Activated naive CD4-positive, alpha-beta T cell treated with anti-CD3 and anti-CD28 coated beads for 36 hours (primary cell): ENCODE results near the gene GIPC2. TPM values are rescaled to one million over a fixed set of nuclear protein-coding genes. Genes with fewer than 3 reads are reported as not detected.

ENCODE experiments used
- CTCF ChIA-PET: fragments of 350-600 bp; sonication (Branson Sonifier 250); formaldehyde crosslinking; loops from one replicate; lab custom pipeline; 2021; ENCODE audit warnings: antibody characterized with exemption; lab: Charles Lee
- DNase-seq: peaks from one replicate; pipeline ENCODE4 v3.0.0-alpha.2; 2020
- H3K27ac Mint-ChIP-seq: one replicate; pipeline ENCODE4 v1.8.0; 2021; ENCODE audit warnings: mild to moderate bottlenecking, mixed read lengths
- H3K27me3 Mint-ChIP-seq: one replicate; pipeline ENCODE4 v1.8.0; 2021; ENCODE audit warnings: low read depth, mixed read lengths
- H3K36me3 Mint-ChIP-seq: one replicate; pipeline ENCODE4 v1.8.0; 2021; ENCODE audit warnings: low read depth, mixed read lengths
- H3K4me1 Mint-ChIP-seq: one replicate; pipeline ENCODE4 v1.8.0; 2021; ENCODE audit warnings: low read depth, mixed read lengths
- H3K4me3 Mint-ChIP-seq: one replicate; pipeline ENCODE4 v1.8.0; 2021; ENCODE audit warnings: mild to moderate bottlenecking, moderate library complexity, mixed read lengths
- H3K9me3 Mint-ChIP-seq: one replicate; pipeline ENCODE4 v1.8.0; 2021; ENCODE audit warnings: mixed read lengths
- intact Hi-C: fragments of 100-400 bp; cut with micrococcal nuclease; formaldehyde crosslinking; loops from one replicate; pipeline ENCODE4 v1.15.1; 2023
- total RNA-seq, 2 experiments: library from RNA; stranded (reverse); gene quantifications; one replicate each; pipeline ENCODE4 v1.2.3, GENCODE V29; 2021

Gene GIPC2
- total RNA-seq, 2 experiments from 2014 or later, result 0.10 to 0.31 TPM

- Mint-ChIP-seq H3K4me3 (no peak overlapping the region), H3K36me3 (no peaks in the 10 kb centered on the region), H3K4me1 (peaks cover 21% of the 10 kb centered on the region), H3K27me3 (no peaks in the 10 kb centered on the region), H3K9me3 (no peaks in the 10 kb centered on the region), H3K27ac (no peak overlapping the region)
- intact Hi-C loops, result loop anchor here (10.0 kb wide), 1 partner anchor 193 kb away; no protein-coding TSS in a partner anchor
- DNase-seq, result no peak
- CTCF ChIA-PET, result interaction anchor here (0.6 to 8.3 kb wide), 3 partner anchors 11 to 608 kb away, joined by 3 to 60 read pairs (median 5); no protein-coding TSS in a partner anchor
Measured at GRCh38 chr1:78141531-78142231, 95.9 kb downstream of the GIPC2 start.

- no peaks in the 10 kb centered on the region for H3K9me3 Mint-ChIP-seq
- peaks cover 21% of the 10 kb centered on the region for H3K4me1 Mint-ChIP-seq
- DNase-seq, result no peak
- H3K27ac Mint-ChIP-seq, result no peak overlapping the region
- H3K36me3 Mint-ChIP-seq, result no peaks in the 10 kb centered on the region
- H3K27me3 Mint-ChIP-seq, result no peaks in the 10 kb centered on the region
- no peak overlapping the region for H3K4me3 Mint-ChIP-seq
- CTCF ChIA-PET, result interaction anchor here (0.5 to 8.3 kb wide), 10 partner anchors 12 to 536 kb away, joined by 3 to 60 read pairs (median 4); no protein-coding TSS in a partner anchor
- intact Hi-C loops, result loop anchor here (10.0 kb wide), 1 partner anchor 192 kb away; no protein-coding TSS in a partner anchor
Measured at GRCh38 chr1:78142736-78143135, 97.0 kb downstream of the GIPC2 start.

- DNase-seq, result no peak
- no peaks in the 10 kb centered on the region for H3K9me3 Mint-ChIP-seq
- peaks cover 21% of the 10 kb centered on the region for H3K4me1 Mint-ChIP-seq
- CTCF ChIA-PET, result interaction anchor here (0.9 to 8.3 kb wide), 7 partner anchors 13 to 535 kb away, joined by 3 to 60 read pairs (median 4); no protein-coding TSS in a partner anchor
- H3K36me3 Mint-ChIP-seq, result no peaks in the 10 kb centered on the region
- intact Hi-C loops, result loop anchor here (10.0 kb wide), 1 partner anchor 192 kb away; no protein-coding TSS in a partner anchor
- peak overlapping the region; percentile 62 for H3K4me3 Mint-ChIP-seq
- H3K27me3 Mint-ChIP-seq, result no peaks in the 10 kb centered on the region
- peak overlapping the region; percentile 14 for H3K27ac Mint-ChIP-seq
Measured at GRCh38 chr1:78143152-78143551, 97.4 kb downstream of the GIPC2 start.

GRCh38 chr1:78143673-78144072 lies 97.9 kb downstream of the GIPC2 start:
- peaks cover 21% of the 10 kb centered on the region for H3K4me1 Mint-ChIP-seq
- CTCF ChIA-PET, result interaction anchor here (0.9 to 8.3 kb wide), 7 partner anchors 13 to 535 kb away, joined by 3 to 60 read pairs (median 4); no protein-coding TSS in a partner anchor
- H3K9me3 Mint-ChIP-seq, result no peaks in the 10 kb centered on the region
- peaks cover 2% of the 10 kb centered on the region for H3K27me3 Mint-ChIP-seq
- intact Hi-C loops, result loop anchor here (10.0 kb wide), 1 partner anchor 191 kb away; no protein-coding TSS in a partner anchor
- DNase-seq, result no peak
- H3K27ac Mint-ChIP-seq, result no peak overlapping the region
- no peak overlapping the region for H3K4me3 Mint-ChIP-seq
- H3K36me3 Mint-ChIP-seq, result no peaks in the 10 kb centered on the region

GRCh38 chr1:78145105-78145580 lies 99.4 kb downstream of the GIPC2 start:
- no peak overlapping the region for H3K27ac Mint-ChIP-seq
- peak; percentile 60 for DNase-seq
- CTCF ChIA-PET, result interaction anchor here (0.5 to 8.3 kb wide), 17 partner anchors 9 to 529 kb away, joined by 3 to 60 read pairs (median 3); no protein-coding TSS in a partner anchor
- no peaks in the 10 kb centered on the region for H3K9me3 Mint-ChIP-seq
- no peaks in the 10 kb centered on the region for H3K36me3 Mint-ChIP-seq
- H3K4me1 Mint-ChIP-seq, result peaks cover 21% of the 10 kb centered on the region
- intact Hi-C loops, result loop anchor here (1.0 to 10.0 kb wide), 3 partner anchors 190 to 531 kb away; no protein-coding TSS in a partner anchor
- no peak overlapping the region for H3K4me3 Mint-ChIP-seq
- H3K27me3 Mint-ChIP-seq, result peaks cover 3% of the 10 kb centered on the region

- Mint-ChIP-seq H3K4me1 (peaks cover 21% of the 10 kb centered on the region), H3K36me3 (no peaks in the 10 kb centered on the region), H3K27ac (no peak overlapping the region), H3K9me3 (no peaks in the 10 kb centered on the region), H3K27me3 (peaks cover 3% of the 10 kb centered on the region), H3K4me3 (no peak overlapping the region)
- intact Hi-C loops, result loop anchor here (10.0 kb wide), 1 partner anchor 189 kb away; no protein-coding TSS in a partner anchor
- CTCF ChIA-PET, result interaction anchor here (0.6 to 8.3 kb wide), 9 partner anchors 9 to 528 kb away, joined by 3 to 60 read pairs (median 4); no protein-coding TSS in a partner anchor
- DNase-seq, result no peak
Measured at GRCh38 chr1:78146205-78146771, 100.5 kb downstream of the GIPC2 start.

GRCh38 chr1:78147031-78147430 lies 101.3 kb downstream of the GIPC2 start:
- Mint-ChIP-seq H3K27me3 (peaks cover 3% of the 10 kb centered on the region), H3K4me3 (no peak overlapping the region), H3K27ac (no peak overlapping the region), H3K36me3 (no peaks in the 10 kb centered on the region), H3K4me1 (peaks cover 13% of the 10 kb centered on the region), H3K9me3 (no peaks in the 10 kb centered on the region)
- CTCF ChIA-PET, result interaction anchor here (4.2 to 8.3 kb wide), 2 partner anchors 17 to 461 kb away, joined by 28 to 60 read pairs; no protein-coding TSS in a partner anchor
- intact Hi-C loops, result loop anchor here (10.0 kb wide), 1 partner anchor 188 kb away; no protein-coding TSS in a partner anchor
- DNase-seq, result no peak

- Mint-ChIP-seq H3K4me3 (no peak overlapping the region), H3K36me3 (no peaks in the 10 kb centered on the region), H3K9me3 (no peaks in the 10 kb centered on the region), H3K4me1 (no peaks in the 10 kb centered on the region), H3K27me3 (peaks cover 3% of the 10 kb centered on the region), H3K27ac (no peak overlapping the region)
- intact Hi-C loops, result no loop called here
- CTCF ChIA-PET, result interaction anchor here (0.6 to 1.7 kb wide), 3 partner anchors 16 to 233 kb away, joined by 3 to 4 read pairs (median 3); no protein-coding TSS in a partner anchor
- DNase-seq, result no peak
Measured at GRCh38 chr1:78153092-78153736, 107.4 kb downstream of the GIPC2 start.

GRCh38 chr1:78155121-78155520 lies 109.4 kb downstream of the GIPC2 start:
- CTCF ChIA-PET, result interaction anchor here (0.5 to 2.2 kb wide), 2 partner anchors 10 to 240 kb away, joined by 3 to 8 read pairs; no protein-coding TSS in a partner anchor
- Mint-ChIP-seq H3K4me3 (no peak overlapping the region), H3K36me3 (no peaks in the 10 kb centered on the region), H3K27me3 (no peaks in the 10 kb centered on the region), H3K27ac (no peak overlapping the region), H3K9me3 (no peaks in the 10 kb centered on the region), H3K4me1 (no peaks in the 10 kb centered on the region)
- DNase-seq, result no peak
- intact Hi-C loops, result no loop called here

- H3K36me3 Mint-ChIP-seq, result no peaks in the 10 kb centered on the region
- H3K4me3 Mint-ChIP-seq, result no peak overlapping the region
- no peaks in the 10 kb centered on the region for H3K9me3 Mint-ChIP-seq
- intact Hi-C loops, result no loop called here
- H3K4me1 Mint-ChIP-seq, result no peaks in the 10 kb centered on the region
- DNase-seq, result no peak
- CTCF ChIA-PET, result interaction anchor here (0.6 to 2.2 kb wide), 2 partner anchors 12 to 336 kb away, joined by 3 to 8 read pairs; no protein-coding TSS in a partner anchor
- H3K27me3 Mint-ChIP-seq, result no peaks in the 10 kb centered on the region
- no peak overlapping the region for H3K27ac Mint-ChIP-seq
Measured at GRCh38 chr1:78156805-78157521, 111.2 kb downstream of the GIPC2 start.

GRCh38 chr1:78165816-78166215 lies 120.0 kb downstream of the GIPC2 start:
- CTCF ChIA-PET, result interaction anchor here (1.4 kb wide), 1 partner anchor 34 kb away, joined by 3 read pairs; no protein-coding TSS in a partner anchor
- no peaks in the 10 kb centered on the region for H3K36me3 Mint-ChIP-seq
- peaks cover 4% of the 10 kb centered on the region for H3K27me3 Mint-ChIP-seq
- intact Hi-C loops, result no loop called here
- no peaks in the 10 kb centered on the region for H3K4me1 Mint-ChIP-seq
- no peak overlapping the region for H3K27ac Mint-ChIP-seq
- H3K4me3 Mint-ChIP-seq, result no peak overlapping the region
- no peaks in the 10 kb centered on the region for H3K9me3 Mint-ChIP-seq
- DNase-seq, result no peak
